Stimulated activated CD4-positive, alpha-beta T cell treated with anti-CD3 and anti-CD28 coated beads, Interleukin-15, amount 100 ng/mL, for 1 hour (primary cell): ENCODE results near the gene PDE6A.
"Not testable (repeated sequence)": the region's sequence is repeated elsewhere in the genome, so short reads cannot be mapped to it uniquely, and the experiment has no call there.

ENCODE experiments used
- DNase-seq, 2 donors: peaks; one replicate each; pipeline ENCODE4 v3.0.0-alpha.2; 2020; ENCODE audit warnings: low read depth in 1 of 2, low spot score in 1 of 2

Gene PDE6A

GRCh38 chr5:149895416-149896345 lies 48.9 kb downstream of the PDE6A start:
- no peak for DNase-seq

- DNase-seq, result no peak
Observed at GRCh38 chr5:149894237-149894636, 50.4 kb downstream of the PDE6A start.

GRCh38 chr5:149893403-149893931 lies 51.1 kb downstream of the PDE6A start:
- no peak for DNase-seq

GRCh38 chr5:149892594-149892993 lies 52.0 kb downstream of the PDE6A start:
- no peak for DNase-seq

- DNase-seq, result no peak
Observed at GRCh38 chr5:149888280-149888679, 56.3 kb downstream of the PDE6A start.

- no peak for DNase-seq
Observed at GRCh38 chr5:149887622-149888183, 56.9 kb downstream of the PDE6A start.

GRCh38 chr5:149886692-149887470 lies 57.7 kb downstream of the PDE6A start:
- no peak for DNase-seq

GRCh38 chr5:149886060-149886459 lies 58.5 kb downstream of the PDE6A start:
- no peak for DNase-seq

GRCh38 chr5:149885513-149885912 lies 59.1 kb downstream of the PDE6A start:
- no peak for DNase-seq

GRCh38 chr5:149883550-149883949 lies 61.0 kb downstream of the PDE6A start:
- no peak for DNase-seq

- not testable (repeated sequence) for DNase-seq
Observed at GRCh38 chr5:149882633-149883032, 62.0 kb downstream of the PDE6A start.

GRCh38 chr5:149881874-149882273 lies 62.7 kb downstream of the PDE6A start:
- DNase-seq, result no peak

GRCh38 chr5:149881069-149881622 lies 63.4 kb downstream of the PDE6A start:
- no peak for DNase-seq

- not testable (repeated sequence) for DNase-seq
Observed at GRCh38 chr5:149879593-149879992, 65.0 kb downstream of the PDE6A start.

- DNase-seq, result no peak
Observed at GRCh38 chr5:149878371-149878770, 66.2 kb downstream of the PDE6A start.

GRCh38 chr5:149873896-149874295 lies 70.7 kb downstream of the PDE6A start:
- DNase-seq, result no peak

- no peak for DNase-seq
Observed at GRCh38 chr5:149872351-149873040, 72.1 kb downstream of the PDE6A start.

GRCh38 chr5:149871471-149871870 lies 73.1 kb downstream of the PDE6A start:
- DNase-seq, result no peak

- no peak for DNase-seq
Observed at GRCh38 chr5:149870697-149871096, 73.9 kb downstream of the PDE6A start.

- DNase-seq, result no peak
Observed at GRCh38 chr5:149870232-149870631, 74.4 kb downstream of the PDE6A start.

- no peak for DNase-seq
Observed at GRCh38 chr5:149869411-149869821, 75.2 kb downstream of the PDE6A start.
